Activated CD8-positive, alpha-beta memory T cell treated with anti-CD3 and anti-CD28 coated beads for 1 hour (primary cell): ENCODE measurements around the gene STK32B.

Source experiments
- DNase-seq, 2 donors: peaks; one replicate each; pipeline ENCODE4 v3.0.0-alpha.2; 2020; ENCODE audit warnings: low read depth in 1 of 2; ENCODE audit errors: extremely low read depth in 1 of 2

The STK32B gene

DNA sequence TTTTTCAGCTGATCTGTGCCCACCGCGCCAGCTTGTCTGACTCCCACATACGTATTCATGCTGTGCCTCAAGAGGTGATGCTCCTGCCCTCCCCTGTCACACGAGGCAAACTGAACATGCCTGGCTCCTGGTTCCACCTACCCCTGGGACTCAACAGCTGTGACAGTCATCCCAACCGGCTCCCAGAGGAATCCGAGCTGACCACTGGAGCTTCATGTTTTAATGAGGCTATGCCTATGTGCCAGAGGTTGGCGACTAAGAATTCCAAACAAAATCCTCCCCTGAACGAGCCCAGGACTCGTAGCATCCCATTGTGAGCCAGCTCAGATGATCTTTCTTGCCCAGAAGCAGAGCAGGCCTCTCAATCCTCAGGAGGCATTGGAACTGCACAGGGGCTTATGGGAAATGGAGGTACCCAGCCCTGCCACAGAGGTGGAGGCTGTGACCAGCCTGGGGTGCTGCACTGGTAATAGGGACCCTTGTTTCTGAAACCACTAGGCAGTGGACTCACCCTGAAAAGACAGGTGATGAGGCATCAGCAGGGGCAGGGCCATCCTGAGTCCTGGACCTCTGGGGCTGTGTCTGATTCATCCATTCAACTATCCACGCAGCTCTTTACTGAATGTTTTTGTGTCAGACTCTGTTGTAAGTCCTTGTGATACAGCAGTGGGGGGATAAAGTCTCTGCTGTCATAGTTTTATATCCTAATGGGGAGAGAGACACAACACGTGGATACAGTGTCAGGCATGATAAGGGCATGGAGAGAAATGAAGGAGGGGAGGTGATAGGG is 332.1 kb downstream of the STK32B start:
- DNase-seq = no peak

DNA sequence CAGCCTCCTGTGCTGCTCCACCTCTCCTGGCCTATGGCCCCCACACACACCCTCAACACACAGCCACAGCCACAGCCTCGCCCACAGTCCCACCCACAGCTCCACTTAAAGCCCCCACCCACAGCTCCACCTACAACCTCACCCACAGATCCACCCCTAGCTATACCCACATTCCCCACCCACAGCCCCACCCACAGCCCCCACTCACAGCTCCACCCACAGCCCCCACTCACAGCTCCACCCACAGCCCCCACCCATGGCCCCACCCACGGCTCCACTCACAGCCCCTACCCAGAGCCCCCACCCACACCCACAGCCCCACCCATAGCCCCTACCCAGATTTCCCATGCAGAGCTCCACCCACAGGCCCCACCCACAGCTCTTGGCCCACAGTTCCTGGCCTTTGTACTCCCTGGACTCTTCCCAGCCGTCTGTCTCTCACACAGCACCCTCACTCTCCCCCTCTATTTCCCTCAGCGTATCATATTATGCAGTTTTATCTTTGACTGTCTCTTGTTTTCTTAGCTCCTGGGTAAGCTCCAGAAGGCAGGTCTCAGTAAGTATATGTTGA is 334.5 kb downstream of the STK32B start:
- DNase-seq = no peak

DNA sequence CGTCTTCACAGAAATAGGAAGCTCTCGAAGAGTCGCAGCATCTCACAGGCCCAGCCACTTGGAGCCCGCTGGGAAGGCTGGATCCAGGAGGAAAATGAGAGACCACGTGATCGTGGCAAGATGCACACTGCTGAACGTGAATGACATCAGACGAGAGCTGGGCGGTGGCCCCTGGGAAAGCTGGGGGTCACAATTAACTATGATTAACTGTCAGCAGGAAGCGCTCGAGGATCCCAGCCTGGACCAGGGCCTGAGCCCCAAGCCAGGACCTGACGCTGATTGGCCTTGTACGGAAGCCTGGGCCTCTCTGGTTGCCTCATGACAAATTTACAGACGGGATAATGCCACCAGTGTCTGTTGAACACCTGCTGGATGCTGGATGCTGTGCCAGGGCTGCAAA is 335.6 kb downstream of the STK32B start:
- DNase-seq = no peak

DNA sequence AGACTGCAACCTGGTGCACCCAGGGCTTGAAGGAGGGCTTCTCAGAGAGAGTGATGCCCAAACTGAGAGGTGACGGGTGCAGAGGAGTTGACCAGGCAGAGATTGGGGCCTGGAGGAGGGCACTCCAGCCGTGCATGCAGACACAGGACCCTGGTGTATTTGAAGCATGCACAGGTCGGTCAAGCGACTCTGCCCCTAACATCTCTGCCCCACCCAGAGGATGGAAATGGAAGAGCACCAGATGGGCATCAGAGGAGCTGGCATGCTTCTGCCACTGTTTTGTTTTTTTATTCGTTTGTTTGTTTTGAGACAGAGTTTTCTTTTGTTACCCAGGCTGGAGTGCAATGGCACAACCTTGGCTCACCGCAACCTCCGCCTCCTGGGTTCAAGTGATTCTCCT is 336.2 kb downstream of the STK32B start:
- DNase-seq = no peak

DNA sequence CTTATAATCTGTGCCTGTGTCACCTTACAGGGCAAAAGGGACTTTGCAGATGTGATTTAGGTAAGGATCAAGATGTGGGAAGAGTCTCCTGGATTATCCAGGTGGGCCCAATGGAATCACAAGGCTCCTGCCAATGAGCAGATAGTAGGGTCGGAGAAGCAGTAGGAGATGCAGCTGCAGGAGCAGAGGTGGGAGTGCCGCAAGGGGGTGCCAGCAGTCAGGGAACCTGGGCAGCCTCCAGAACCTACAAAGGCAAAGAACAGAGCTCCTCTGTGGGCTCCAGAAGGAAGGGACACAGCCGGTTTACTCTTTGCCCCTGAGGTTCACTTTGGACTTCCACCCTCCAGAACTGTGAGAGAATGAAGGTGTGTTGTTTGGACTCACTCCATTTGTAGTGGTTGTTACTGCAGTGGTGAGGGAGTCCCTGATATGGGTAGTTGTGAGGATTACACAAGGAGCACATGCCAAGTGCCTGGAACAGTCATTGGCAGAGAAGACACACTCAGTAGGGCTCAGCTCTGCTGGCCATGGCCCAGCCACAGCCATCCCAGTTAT is 338.6 kb downstream of the STK32B start:
- DNase-seq = no peak

DNA sequence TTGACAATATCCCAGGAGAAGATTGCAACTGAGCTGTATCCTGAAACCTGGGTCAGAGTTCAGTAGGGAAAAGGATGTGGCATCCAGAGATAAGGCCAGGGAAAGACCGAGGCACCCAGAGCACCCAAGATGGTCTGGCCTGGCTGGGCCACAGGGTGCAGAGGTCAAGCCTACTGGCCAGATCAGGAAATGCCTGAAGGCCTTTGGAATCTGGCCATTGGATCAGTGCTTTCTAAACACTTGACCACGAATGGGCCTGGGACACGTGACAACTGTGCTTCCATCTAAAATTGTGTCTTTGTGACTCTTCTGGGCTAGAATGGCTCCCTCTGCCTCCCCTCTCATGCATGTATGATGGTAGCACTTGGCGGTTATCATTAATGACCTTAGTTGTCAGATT is 340.2 kb downstream of the STK32B start:
- no peak for DNase-seq

DNA sequence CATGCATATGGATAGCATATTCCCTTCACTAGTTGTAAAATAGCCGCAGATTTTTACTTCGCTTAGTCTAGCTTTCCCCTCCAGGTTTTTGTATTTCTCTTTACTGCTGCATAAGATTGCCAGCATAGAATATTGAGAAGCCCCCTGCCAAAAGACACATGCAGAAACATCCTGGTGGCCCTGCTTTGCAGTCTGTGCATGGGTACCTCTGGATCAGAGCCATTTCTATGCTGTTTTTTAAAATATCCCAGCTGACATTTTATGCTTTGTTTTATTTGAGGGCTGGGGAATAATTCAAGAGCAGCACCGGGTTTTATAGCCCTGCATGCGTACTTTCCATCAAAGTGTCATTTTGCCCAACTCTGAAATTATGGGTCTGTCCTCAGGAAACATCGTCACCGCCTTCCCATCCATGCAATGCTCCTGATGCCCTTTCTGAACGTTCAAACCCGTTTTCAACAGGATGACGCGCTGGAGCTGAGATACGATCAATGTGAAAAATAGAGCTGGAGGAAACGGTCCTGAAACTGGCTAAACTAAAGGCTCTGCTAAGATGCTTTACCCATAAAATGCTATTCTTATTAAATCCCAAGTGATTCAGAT is 342.7 kb downstream of the STK32B start:
- no peak for DNase-seq

DNA sequence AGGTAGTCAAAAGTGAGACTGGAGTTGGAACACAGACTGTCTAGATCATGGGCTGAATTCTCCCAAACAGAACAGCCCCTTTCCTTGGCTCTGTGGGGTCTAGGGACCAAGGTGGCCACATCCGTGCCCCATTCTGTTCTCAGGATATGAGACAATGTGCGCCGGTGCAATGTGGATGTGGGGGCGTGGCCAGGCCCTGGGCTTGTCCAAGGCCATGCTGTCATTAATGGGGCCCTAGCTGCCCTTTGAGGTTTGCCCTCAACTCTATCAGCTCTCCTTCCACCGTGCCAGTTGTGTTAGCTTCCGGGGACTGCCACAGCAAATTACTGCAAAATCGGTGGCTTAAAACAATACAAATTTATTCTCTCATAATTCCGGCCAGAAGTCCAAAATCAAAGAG is 344.5 kb downstream of the STK32B start:
- DNase-seq = no peak

DNA sequence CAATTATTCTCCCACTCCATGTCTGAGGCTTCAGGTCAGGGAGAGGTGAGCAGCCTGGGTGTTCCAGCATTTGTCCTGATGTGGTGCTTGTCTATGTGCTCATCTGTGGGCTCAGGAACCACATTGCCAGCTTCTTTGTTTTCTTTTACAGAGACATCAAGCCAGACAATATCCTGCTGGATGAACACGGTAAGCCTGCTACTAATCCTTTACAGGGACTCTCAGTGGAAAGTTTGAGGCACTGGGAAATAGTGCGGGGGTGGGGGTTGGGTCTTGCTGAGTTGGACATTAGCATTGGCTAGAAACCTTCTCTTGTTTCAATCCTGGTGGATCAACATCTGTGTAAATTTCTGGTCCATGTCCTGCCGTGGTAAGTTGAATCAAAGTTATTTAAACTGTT is 346.8 kb downstream of the STK32B start:
- DNase-seq = no peak

DNA sequence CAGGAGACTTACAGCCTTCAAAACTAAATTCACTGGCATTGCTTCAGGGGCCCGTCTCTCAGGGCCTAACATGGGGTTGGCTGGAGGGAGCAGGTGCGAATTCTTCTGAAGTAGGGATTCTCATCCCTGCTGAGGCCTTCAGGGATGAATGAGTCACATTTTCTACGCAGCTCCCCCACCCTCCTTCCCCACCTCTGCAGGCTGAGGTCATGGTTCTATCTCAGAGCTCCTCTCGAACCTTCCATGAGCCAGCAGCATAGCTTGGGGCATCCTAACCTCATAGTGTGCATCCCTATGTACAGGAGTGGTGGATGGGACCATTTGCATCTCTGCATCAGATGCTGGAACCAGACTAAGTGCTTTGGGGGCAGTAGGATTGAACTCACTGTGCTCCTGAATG is 347.8 kb downstream of the STK32B start:
- no peak for DNase-seq

DNA sequence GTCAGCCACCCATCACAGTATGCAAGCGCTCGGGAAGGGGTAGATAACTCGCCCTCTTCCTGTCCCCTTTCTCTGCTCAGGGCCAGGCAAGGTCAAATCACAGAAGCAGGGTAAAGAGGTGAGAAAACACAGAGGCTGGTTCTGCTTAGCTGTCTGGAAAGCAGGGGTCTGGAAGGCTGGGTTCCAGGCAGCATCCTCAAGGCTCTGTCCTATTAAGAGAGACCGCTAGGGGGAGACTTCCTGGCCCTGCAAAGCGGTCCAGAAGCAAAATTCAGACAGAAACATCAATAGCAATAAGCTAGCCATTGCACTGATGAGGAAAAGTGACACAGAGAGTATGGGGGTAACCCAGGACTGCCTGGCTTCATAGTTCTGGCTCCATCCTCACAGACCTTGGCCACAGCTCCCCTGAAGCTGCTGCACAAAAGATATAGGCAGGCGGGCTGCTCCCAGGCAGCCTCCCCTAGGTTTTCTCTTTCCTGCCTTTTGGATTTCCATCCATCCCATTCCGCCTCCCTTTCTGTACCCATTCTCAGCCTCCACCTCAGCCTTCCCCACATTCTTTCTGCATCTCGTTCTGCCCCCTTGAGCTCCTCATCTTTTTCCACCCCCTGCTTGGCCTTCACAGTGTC is 348.6 kb downstream of the STK32B start:
- no peak for DNase-seq

DNA sequence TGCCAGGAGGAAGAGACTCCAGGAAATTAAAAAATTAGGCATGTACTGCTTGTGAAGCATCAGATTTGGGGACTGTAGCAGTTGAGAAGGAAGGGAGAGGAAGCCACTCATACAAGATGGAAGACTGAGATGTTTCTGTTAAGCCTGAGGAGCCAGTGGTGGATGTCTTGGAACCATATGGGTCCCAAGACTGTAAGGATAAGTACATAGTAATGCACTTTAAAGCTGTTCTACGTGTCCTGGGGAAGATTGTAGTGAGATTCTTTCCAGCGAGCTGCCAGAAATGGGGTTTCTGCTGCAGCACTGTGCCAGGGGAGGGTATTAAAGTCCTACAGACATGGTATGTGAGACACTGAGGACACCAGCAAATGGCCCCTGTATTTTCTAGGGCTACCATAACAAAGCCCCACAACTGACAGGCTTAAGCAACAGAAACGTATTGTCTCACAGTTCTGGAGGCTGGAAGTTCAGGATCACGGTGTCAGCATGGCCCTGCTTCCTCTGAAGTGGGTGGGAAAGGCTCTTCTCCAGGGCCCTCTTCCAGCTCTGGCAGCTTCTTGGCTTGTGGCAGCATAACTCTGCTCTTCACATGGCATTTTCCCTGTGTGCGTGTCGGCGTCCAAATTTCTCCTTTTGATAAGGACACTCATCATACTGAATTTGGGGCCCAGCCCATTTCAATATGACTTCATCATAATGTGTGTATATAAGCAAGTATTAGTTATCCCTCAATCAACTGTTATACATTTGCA is 352.6 kb downstream of the STK32B start:
- no peak for DNase-seq

DNA sequence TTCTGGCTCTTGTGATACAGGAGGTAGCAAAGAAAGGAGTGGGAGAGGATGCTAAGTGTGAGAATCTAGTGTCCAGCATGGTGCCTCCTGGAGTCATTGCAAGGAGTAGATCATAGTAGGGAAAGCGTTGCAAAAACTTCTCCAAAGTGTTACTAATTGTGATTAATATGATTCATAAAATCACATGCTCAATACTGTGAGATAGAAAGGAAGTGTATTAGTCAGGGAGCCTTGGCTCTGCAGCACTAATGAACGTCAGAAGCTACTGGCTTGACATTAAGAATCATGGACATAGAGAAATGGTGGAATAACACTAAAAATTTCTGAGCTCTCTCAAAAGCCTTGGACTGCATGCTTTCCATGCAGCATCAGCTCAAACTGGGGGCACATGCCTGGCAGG is 358.0 kb downstream of the STK32B start:
- no peak for DNase-seq

DNA sequence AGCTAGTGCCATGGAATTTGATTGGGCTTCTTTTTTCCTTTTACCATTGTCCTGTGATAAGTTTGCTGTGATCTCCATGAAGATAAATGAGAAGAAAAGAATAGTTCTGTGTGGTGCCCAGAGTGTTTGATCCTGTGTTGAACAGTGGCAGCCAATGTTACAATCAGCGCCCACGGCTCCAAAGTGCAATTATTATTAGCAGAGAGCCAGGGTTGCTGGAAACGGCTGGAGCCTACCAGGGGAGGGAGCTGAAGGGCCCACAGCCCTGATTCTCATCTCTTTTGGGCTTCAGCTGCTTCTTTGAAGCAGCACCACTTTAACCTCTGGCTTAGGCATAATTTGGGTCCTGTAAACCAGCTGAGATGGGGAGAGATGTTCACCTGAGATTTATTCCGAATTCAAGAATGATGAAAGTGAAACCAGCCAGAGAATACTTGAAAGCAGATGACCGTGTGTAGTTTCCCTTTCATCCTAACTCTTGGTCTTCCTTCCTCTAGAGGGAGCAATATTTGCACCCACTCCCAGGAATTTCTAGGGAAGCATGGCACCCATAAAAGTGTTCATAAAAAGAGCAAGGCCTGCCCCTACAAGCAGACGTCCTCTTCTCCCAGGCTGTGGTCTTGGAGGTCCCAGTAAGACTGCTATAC is 358.8 kb downstream of the STK32B start:
- no peak for DNase-seq

DNA sequence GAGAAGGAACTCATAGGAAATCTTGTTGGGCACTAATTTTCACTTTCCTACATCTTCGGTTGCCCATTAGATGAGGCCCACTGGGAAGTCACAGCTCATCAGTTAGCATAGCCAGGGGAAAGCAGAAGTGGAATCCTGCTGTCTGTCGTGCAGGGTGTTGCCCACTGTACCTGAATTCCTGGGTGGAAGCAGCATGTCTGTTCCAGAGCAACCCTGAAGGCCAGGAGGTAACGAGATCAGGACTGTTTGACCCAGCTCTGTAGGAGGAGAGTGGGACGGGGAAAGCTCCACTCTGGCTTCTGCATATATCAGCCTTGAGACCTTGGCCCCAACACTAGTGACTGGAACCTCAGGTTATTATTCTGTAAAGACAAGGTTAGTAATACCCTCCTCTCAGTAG is 361.0 kb downstream of the STK32B start:
- DNase-seq = no peak

DNA sequence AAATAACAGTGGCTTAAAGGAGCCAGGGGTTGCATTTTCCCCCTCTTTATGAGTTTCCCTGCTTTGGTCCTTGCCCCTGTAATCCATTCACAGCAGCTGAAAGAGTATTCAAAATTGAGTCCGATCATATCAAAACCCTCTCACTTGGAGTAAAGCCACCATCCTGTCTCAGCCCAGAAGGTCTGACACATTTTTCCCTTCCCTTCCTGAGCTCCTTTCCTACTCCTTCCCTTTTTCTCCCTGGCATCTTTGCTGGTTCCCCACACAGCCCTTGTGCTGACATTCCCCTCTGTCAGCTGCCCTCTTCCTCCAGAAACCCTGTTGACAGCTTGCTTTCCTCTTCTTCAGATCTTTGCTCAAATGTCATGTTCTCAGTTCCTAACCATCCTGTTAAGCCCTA is 361.5 kb downstream of the STK32B start:
- DNase-seq = no peak

DNA sequence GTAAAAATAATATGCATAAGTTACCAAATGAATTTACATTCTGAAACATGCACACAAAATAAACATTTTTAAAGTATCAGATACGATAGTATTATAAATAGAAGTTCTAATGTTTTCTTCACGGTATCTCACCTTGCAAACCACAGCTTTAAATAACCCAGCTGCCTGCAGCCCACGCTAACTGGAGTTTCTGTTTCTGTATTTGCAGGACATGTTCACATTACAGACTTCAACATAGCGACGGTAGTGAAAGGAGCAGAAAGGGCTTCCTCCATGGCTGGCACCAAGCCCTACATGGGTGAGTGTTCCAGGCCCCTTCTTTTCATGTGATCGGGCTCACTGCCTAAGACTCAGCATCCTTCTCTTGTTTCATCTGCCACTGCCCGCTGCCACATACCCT is 365.4 kb downstream of the STK32B start:
- no peak for DNase-seq

DNA sequence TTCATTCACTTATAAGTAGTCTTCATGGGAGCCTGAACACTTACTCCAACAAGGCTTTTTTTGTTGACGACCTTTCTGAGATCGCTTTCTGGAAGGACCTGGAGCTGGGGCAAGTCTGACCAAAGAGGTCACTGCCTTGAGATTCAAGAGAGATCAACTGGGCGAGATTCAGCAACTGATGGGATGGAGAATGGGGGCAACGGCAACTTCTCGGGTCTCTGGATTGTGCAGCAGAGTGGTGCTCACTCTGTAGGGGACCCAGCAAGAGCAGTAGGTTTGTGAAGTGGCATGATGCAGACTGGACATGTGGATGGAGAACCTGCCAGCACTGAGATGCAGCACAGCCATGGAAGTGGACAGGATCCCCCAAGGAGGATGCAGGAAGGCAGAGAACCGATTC is 369.0 kb downstream of the STK32B start:
- no peak for DNase-seq

DNA sequence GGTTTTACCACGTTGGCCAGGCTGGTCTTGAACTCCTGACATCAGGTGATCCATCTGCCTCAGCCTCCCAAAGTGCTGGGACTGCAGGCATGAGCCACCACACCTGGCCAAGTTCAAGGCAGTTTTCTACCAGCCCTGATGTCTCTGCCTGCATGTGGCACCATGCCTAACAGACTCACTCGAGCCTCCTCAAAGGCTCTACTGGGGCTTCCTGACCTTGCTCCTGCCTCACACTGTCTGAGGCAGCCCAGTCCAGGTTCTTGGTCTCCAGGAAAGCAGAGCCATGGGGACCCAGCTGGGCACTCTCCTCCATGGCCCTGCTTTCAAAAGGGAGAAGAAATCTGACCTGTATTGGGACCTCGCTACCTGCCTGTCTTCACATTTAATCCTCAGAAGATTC is 370.1 kb downstream of the STK32B start:
- no peak for DNase-seq

DNA sequence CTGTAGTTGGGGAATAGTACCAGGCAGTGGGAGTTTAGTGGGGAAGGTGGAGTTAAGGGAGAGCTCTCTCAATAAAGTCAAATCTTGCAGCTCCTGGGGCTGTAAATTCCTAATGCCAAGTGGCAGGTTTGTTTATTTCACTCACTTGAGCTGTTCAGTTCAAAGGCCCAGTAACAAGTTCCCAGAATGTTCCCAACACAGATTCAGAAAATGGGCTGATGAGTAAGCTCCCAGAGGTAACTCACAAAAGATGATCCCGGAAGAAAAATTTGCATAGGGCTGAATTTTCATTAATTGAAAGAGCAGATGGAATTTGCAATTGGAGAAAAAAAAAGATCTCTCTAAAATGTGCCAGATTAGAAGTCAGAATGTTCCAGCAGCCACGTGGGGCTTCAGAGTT is 370.9 kb downstream of the STK32B start:
- no peak for DNase-seq

DNA sequence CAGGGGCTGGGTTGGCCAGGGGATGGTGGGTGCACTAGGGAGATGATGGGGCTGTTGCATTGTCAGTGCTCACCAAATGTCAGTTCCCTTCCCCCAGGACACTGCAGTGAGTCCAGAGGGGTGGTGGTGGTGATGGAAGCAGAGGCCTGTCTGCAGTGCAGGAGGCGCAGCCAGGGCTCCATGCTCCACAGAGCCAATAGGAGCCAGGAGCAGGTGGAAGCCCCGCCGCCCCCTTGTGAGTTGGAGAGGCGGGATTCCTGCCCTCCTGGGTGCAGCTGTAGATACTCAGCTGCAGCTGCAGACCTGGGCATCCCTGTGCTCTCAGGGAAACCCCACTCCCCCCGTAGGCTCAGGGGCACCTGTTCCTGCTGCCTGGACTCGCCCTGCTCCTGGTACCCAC is 372.4 kb downstream of the STK32B start:
- no peak for DNase-seq
